GM18508 (cell line): ENCODE results near the gene BMP3.
"Not testable (repeated sequence)": the region's sequence is repeated elsewhere in the genome, so short reads cannot be mapped to it uniquely, and the experiment has no call there.

Experiments used
- ATAC-seq: cut with Tn5 transposase; IDR thresholded peaks from one replicate; pipeline ENCODE4 v1.9.1; 2021; ENCODE audit warnings: moderate number of reproducible peaks; ENCODE audit not compliant: insufficient read depth, unreplicated experiment

The BMP3 gene

GRCh38 chr4:81030061-81030980, at the start of gene BMP3:
TSS of gene BMP3 (plus strand) at chr4:81030708. CDS start at chr4:81031285, 577 bp downstream.
- ATAC-seq = no peak

DNA sequence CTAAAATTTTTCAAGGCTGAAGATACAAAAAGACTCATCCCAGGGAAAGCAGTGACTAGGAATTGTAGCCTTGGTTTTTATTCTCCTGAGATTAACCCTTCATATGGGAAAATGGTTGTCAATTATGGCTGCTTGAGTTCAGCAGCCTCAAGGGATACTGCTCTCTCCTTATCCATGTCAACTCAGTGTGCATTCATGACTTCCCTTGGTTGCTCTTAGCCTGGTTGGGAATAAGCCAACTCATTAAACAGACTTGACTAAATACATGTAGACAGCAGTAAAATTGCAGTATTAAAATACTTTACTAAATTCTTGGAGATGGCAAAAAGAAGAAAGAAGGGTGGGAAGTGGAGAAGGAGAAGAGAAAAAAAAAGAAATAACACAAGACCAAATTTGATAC, 44.5 kb upstream of the BMP3 start:
- no peak for ATAC-seq

GRCh38 chr4:80989921-80990544, 40.5 kb upstream of the BMP3 start:
- no peak for ATAC-seq

DNA sequence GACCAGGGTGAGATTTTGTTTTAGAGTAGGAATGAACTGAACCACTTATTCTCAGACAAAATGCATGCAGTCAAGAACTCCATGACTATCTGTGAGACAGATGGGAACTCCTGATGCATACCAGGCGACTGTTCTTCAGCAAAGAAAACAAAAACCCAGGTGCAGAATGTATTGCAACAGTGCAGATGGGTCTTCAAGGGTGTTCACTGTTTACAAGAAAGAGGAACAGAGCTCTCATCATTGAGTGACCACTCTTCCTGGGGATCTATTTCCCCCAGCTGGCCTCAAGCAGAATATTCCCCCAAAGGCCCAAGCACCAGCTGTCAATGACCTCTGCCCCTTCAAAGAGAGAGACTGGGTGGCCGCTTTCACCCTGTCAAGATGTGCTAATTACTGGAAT, 39.7 kb upstream of the BMP3 start:
- no peak for ATAC-seq

DNA sequence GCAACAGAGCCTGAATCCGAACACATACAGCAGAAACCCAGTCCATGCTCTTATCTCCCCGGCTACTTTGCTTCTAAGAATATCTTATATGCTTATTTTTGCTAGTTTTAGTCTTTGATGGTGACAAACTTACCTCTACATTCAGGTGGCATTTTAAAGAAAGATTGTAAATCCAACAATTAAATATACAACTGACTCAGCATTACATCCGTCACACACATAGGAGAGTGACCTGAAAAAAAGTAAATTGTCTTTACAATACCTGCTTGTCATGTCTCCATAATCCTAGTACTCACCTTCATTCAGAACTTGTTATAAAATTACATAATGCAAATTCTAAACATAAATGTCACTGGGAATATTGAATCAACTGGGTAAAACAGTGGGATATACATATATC, 30.6 kb upstream of the BMP3 start:
- ATAC-seq = no peak

- ATAC-seq = peak; percentile 99
Observed at GRCh38 chr4:81003597-81004111, 26.9 kb upstream of the BMP3 start.

- no peak for ATAC-seq
Observed at GRCh38 chr4:81007417-81007816, 23.1 kb upstream of the BMP3 start.

GRCh38 chr4:81016566-81016965, 13.9 kb upstream of the BMP3 start:
- ATAC-seq = not testable (repeated sequence)

GRCh38 chr4:81019006-81019405, 11.5 kb upstream of the BMP3 start:
- no peak for ATAC-seq

DNA sequence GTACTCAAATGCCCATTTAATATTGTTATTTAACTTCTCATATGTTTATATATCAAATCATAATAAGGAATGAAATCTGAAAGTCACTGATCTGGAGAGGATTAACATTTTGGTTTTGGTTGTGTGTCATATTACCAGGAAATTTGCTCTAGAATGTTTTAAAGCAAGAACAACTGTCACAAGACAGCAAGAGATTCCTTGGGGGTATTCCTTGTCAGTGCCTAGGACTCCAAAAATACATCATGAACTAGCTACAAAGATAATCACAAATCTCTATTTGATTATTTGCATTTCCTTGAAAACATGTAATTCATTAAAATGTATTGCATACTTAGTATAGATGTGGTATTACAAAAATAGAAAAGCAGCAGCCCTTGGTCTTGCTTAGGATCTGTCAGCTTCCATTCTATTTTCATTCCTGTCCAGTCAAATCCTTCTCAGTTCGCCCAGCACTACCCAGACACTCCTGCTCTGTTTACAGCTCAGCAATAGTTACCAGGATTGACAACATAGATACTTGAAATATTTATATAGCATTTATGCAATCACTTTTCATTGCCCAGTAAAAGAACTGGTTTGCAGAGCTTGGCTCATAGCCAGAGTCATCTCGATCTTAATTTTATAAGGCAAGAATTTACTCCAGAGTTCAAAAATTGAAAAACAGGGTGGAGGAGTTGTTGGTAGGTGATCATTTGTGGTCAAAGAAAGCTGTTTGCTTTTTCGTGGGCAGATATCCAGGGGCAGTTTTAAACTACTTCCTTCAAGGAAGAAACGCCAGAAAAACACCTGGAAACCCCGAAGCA, 9.2 kb upstream of the BMP3 start:
- no peak for ATAC-seq

GRCh38 chr4:81021981-81022380, 8.5 kb upstream of the BMP3 start:
- ATAC-seq = no peak

GRCh38 chr4:81023484-81023883, 7.0 kb upstream of the BMP3 start:
- no peak for ATAC-seq

- no peak for ATAC-seq
Observed at GRCh38 chr4:81030981-81031791, 678 bp downstream of the BMP3 start.

GRCh38 chr4:81031796-81032551, 1.5 kb downstream of the BMP3 start:
- no peak for ATAC-seq

DNA sequence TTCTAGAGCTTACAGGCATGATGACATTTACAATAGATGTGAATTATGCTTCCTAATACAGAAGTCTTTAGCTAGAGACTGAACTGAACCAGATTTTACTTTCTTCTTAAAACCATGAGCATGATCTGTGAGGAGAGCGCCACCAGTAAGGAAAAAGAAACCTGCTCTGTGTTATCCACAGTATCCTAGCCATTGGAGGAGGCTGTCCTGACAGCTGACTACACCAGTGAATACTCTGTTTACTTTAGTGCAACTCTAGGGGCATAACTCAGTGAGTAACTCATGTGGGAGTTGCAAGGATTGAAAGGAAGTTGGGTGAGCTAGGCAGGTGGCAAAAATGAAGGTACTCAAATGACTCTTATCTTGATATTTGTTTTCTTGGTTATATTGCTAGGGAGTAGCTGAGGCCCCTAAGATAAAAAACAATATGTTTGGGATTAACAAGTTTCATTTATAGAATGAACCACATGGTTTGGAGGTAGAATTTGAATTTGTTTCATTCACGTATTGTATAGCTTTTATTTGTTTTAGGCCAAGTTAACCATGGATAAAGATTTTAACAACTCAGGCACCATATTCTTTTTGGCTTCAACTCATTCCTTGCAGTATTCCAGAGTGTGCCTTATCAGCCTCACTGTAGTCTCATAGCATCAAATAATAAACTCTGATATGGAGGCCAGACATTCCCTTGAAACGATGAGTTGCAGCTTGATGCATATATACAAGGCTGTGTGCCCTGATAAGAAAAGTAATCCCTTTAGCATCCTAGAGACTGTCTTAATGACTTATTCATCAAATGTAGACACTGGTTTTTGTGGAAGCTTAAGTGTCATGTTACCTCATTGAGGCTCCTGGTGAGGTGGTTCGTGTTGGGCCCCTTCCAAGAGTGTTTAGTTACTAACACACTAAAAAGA, 2.5 kb downstream of the BMP3 start:
- ATAC-seq = no peak

DNA sequence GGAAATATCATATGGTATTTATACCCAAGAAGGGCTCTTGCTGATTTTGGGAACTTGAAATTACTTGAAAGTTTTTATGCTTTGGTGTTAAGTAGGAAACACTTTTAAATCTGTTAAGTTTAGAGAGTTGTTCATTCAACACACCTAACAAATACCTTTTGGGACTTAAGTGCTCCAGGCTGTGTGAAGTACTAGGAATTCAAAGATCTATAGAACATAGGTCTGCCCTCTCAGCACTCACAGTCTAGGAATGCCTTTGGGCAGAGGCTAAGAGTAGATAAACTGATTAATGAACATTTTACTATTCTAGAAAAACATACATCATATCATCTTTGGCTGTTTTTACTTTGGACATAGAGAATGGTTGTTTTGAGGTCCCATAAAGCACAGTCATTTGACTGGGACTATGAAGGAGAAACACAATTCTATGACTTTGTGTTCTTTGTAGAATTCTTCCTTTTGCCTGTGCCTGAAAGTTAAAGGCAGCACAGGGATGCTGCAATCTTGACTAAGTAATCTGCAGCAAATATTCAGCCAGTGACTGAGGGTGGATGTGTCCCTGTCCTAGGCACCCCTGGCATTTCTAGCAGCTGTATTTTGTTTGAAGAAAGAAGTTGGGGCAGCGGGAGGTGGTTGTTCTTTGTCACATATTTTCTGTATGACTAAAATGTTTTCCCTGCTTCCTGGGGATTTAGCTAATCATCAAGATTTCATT, 8.3 kb downstream of the BMP3 start:
- ATAC-seq = no peak

- no peak for ATAC-seq
Observed at GRCh38 chr4:81039351-81039972, 9.0 kb downstream of the BMP3 start.
